ENCODE measurements around the gene CACNA2D2.

Gene CACNA2D2

GRCh38 chr3:50340448-50341329, 162.7 kb downstream of the CACNA2D2 start, which contains the start of gene RASSF1:
TSS of gene RASSF1 (minus strand) at chr3:50340836. CDS start at chr3:50340805, 31 bp downstream.
- no peak for DNase-seq

GRCh38 chr3:50340147-50340447, 163.3 kb downstream of the CACNA2D2 start:
- no peak for DNase-seq

- DNase-seq: no peak
Measured at GRCh38 chr3:50339485-50340146, 163.8 kb downstream of the CACNA2D2 start.

DNA sequence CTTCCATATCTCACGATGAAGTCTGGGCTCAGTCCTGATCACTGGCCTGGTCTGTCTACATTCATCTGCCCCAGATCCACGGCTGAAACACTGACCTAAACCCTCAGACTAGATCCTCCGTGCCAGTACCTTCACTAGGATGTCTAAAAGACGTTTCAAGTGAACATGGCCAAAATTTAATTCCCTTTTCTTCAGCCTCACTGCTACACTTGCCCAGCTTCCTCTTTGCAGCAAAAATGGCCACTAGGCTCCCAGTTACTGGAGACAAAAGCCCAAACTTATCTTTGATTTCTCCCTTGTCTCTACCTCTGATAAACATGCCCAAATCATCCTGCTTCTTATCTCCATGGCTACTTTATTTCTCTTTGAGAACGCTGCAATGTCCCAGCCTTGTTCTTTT, 164.5 kb downstream of the CACNA2D2 start:
- DNase-seq: no peak

- peak; percentile 88 for DNase-seq
Measured at GRCh38 chr3:50337175-50337861, 166.1 kb downstream of the CACNA2D2 start.

DNA sequence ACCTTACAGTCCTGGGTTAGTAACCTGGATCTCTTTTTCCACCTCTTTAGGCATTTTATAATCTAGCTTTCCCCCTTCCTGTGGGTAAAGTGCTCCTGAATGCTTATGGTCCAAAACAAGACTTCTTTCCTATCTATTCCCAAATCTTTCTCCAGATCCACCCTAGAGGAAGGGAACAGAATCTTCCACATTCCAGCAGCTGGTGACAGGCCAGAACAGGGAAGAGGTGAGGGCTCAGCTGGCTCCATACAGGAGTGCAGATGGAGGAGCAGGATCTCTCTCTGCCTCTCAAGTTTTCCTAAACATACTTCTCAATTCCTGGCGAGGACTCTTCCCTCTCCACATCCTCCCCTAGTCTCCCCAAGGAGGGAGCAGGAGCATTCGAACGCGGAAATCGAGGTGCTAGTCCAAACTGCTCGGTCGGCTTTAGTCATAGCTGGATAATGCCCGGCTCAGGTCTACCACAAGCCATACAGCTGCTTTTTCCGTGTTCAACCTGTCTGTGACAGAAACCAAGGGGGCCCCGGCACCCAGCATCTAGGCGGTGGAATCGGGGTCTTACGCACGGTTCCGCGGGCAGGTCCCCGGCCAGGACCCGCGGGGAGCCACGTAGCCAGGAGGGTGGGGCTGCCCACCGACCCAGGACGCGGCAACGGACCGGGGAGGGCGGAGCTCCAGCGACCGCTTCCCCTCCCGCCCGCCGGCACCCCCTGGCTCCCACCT, 166.8 kb downstream of the CACNA2D2 start:
- no peak for DNase-seq

- no peak for DNase-seq
Measured at GRCh38 chr3:50334339-50335075, 168.9 kb downstream of the CACNA2D2 start.

GRCh38 chr3:50333744-50334328, 169.6 kb downstream of the CACNA2D2 start:
- no peak for DNase-seq

GRCh38 chr3:50331364-50331907, 172.0 kb downstream of the CACNA2D2 start:
- no peak for DNase-seq

DNA sequence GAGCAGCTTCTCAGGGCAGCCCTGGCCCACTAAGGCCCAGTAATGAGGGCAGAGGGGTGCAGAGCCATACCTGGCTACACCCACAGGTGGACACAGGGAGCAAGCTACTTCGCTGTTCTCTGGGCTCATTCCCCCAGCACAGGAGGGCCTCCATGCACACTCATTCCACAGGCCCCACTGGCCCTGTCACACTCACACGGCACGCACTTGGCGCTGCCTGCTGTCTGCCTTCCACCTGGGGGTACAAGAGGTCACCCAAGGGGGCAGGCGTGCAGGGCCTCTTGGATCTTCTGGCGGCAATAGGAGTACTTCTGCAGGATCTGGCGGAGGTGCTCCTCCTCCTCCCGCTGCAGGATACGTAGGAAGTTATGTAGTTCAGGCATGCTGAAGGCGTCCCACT, 173.1 kb downstream of the CACNA2D2 start:
- no peak for DNase-seq

DNA sequence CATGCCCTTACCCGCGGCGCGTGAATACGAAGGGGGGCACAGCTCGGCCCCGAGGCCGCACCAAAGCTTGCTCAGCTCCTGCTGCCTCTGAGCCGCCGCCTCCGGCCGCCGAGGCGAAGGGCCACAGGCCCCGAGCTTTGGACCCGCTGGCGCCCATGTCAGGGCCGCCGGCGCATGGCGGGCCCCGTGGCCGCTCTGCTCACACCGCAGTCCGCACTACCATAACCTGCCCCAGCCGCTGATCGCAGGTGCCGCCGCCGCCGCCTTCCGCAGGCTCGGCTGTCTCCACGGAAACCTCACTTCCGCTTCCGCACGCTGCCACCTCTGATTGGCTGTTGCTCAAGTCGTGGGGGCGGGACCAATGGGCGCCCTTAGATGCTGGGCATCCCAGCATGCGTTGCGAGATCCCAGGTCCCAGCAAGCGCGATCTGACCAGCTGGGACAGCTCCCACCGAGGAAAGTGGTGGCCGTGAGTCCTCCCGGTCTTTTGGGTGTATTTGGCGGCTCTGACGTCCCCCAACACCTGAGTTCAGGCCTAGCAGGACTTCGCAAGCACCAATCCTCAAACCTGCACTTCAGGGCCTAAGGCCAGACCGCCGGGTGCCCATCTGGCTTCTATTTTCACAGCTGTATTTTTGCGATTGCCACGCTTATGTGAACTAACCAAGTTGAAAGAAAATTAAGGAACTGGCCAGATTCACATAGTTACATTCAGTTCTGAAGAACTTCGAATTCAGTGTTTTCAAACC, 175.3 kb downstream of the CACNA2D2 start, which contains the start of gene TUSC2:
Gene TUSC2 (minus strand): TSS at position 281 of the 749 bp plus-strand sequence. CDS start 124 bp downstream, at position 157.
- DNase-seq: peak; percentile 87

- no peak for DNase-seq
Measured at GRCh38 chr3:50327129-50327528, 176.3 kb downstream of the CACNA2D2 start.

GRCh38 chr3:50326182-50326541, 177.3 kb downstream of the CACNA2D2 start:
- no peak for DNase-seq

- DNase-seq: no peak
Measured at GRCh38 chr3:50325497-50326181, 177.8 kb downstream of the CACNA2D2 start.

GRCh38 chr3:50325113-50325480, 178.3 kb downstream of the CACNA2D2 start:
- no peak for DNase-seq

- no peak for DNase-seq
Measured at GRCh38 chr3:50324351-50325112, 178.9 kb downstream of the CACNA2D2 start.

DNA sequence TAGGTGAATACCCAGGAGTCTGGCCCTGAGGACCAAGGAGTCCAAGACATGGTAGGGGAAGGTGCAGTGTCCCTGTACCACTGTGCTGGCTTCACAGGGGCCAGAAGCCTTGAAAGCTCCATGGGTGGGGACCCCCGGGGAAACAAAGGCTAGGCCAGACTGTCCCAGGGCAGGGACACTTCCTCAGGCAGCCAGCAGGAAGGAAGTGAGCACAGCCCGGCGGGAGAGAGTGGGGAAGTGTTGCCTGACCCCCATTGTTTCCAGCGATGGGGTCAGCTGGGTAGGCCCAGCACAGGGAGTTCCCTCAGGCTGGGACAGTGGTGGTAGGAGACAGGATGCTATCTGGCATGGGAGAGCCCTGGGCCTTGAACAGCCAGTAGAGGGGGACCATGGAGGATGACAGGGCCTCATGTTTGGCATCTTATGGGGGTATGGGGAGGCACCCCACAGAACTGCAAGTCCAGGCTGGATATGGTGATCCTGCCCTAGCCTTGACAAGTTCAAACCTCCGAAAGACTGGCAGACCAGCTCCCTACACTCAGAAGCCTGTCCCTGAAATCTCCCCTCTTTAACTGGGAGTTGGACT, 179.7 kb downstream of the CACNA2D2 start:
- no peak for DNase-seq

DNA sequence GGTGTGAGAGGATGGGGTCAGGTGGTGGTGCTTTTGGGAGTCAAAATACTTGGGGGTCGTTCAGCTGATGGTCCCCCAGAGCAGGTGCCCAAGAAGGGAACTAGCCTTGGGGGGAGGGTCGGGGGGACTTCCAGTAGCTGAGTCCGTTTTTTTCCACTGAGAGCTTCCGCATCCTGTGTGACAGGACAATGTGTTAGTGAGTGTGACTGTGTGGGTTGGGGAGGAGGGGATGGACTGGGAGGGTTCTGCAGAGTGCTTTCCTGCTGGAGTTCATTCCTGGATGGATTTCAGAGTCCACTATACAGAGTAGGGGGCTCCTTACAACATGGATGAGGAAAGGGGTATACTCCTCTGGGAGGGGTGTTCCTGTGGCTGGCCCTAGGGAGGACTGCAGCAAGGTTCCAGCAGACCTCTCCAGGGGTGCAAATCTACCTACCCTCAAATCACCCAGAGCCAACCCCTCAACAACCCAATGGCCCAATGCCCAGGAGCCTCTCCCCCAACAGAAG, 180.3 kb downstream of the CACNA2D2 start:
- no peak for DNase-seq
